ENCODE results near the gene COL27A1. TPM values are rescaled to one million over a fixed set of nuclear protein-coding genes. Genes with fewer than 3 reads are reported as not detected.

Gene COL27A1
- total RNA-seq, 2 experiments from 2014 or later: not detected

GRCh38 chr9:114263853-114264510, 108.6 kb downstream of the COL27A1 start:
- Histone ChIP-seq H3K9me2 (ENCODE audit: insufficient read depth, low read length) (no peaks in the 10 kb centered on the region), H3K36me3 (ENCODE audit: insufficient read depth, low read length) (no peaks in the 10 kb centered on the region), H3K4me1 (ENCODE audit: insufficient read depth, low read length, poor library complexity, severe bottlenecking) (no peaks in the 10 kb centered on the region), H4K20me1 (ENCODE audit: insufficient read depth, low read length) (no peaks in the 10 kb centered on the region), H2AFZ (ENCODE audit: low read length) (no peak overlapping the region), H3K4me2 (ENCODE audit: low read length) (no peak overlapping the region), H3K9me3 (ENCODE audit: low read length) (no peaks in the 10 kb centered on the region), H3K79me2 (ENCODE audit: insufficient read depth, low read depth, low read length) (no peaks in the 10 kb centered on the region), H3K4me3 (ENCODE audit: low read depth, low read length, poor library complexity, severe bottlenecking) (no peak overlapping the region), H3K27ac (ENCODE audit: low read depth, low read length, poor library complexity, severe bottlenecking) (no peak overlapping the region)
- no peak for TF ChIP-seq EZH2phosphoT487 (IDR thresholded peaks at IDR 0.05; ENCODE audit: borderline replicate concordance, low read depth, low read length)
- TF ChIP-seq, protein P1, sequence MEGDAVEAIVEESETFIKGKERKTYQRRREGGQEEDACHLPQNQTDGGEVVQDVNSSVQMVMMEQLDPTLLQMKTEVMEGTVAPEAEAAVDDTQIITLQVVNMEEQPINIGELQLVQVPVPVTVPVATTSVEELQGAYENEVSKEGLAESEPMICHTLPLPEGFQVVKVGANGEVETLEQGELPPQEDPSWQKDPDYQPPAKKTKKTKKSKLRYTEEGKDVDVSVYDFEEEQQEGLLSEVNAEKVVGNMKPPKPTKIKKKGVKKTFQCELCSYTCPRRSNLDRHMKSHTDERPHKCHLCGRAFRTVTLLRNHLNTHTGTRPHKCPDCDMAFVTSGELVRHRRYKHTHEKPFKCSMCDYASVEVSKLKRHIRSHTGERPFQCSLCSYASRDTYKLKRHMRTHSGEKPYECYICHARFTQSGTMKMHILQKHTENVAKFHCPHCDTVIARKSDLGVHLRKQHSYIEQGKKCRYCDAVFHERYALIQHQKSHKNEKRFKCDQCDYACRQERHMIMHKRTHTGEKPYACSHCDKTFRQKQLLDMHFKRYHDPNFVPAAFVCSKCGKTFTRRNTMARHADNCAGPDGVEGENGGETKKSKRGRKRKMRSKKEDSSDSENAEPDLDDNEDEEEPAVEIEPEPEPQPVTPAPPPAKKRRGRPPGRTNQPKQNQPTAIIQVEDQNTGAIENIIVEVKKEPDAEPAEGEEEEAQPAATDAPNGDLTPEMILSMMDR (conservative IDR thresholded peaks at IDR 0.05; ENCODE audit: low read length): 0 out of 2 replicates have a peak, but pooled peaks have one; percentile 23
- intact Hi-C loops (cut with micrococcal nuclease; ENCODE audit: unreplicated experiment): no loop called here
- CTCF ChIA-PET (ENCODE audit: unreplicated experiment): no interaction called here
- DNase-seq (ENCODE audit: low spot score): no peak
- POLR2A ChIA-PET: no interaction called here
- no TSS peak for BruUV-seq (replicated peaks)

- no TSS peak for BruUV-seq (replicated peaks)
- no peak overlapping the region for H3K4me3 ChIP-seq (ENCODE audit: low read depth, low read length, poor library complexity, severe bottlenecking)
- H3K79me2 ChIP-seq (ENCODE audit: insufficient read depth, low read depth, low read length): no peaks in the 10 kb centered on the region
- no peak overlapping the region for H2AFZ ChIP-seq (ENCODE audit: low read length)
- H3K4me1 ChIP-seq (ENCODE audit: insufficient read depth, low read length, poor library complexity, severe bottlenecking): no peaks in the 10 kb centered on the region
- no peak overlapping the region for H3K4me2 ChIP-seq (ENCODE audit: low read length)
- CTCF ChIA-PET (ENCODE audit: unreplicated experiment): no interaction called here
- no peaks in the 10 kb centered on the region for H3K9me2 ChIP-seq (ENCODE audit: insufficient read depth, low read length)
- no peaks in the 10 kb centered on the region for H3K9me3 ChIP-seq (ENCODE audit: low read length)
- H4K20me1 ChIP-seq (ENCODE audit: insufficient read depth, low read length): no peaks in the 10 kb centered on the region
- no peak overlapping the region for H3K27ac ChIP-seq (ENCODE audit: low read depth, low read length, poor library complexity, severe bottlenecking)
- TF ChIP-seq EZH2phosphoT487 (IDR thresholded peaks at IDR 0.05; ENCODE audit: borderline replicate concordance, low read depth, low read length): no peak
- TF ChIP-seq, protein P1 (conservative IDR thresholded peaks at IDR 0.05; ENCODE audit: low read length): no peak
- intact Hi-C loops (cut with micrococcal nuclease; ENCODE audit: unreplicated experiment): no loop called here
- no peak for DNase-seq (ENCODE audit: low spot score)
- no peaks in the 10 kb centered on the region for H3K36me3 ChIP-seq (ENCODE audit: insufficient read depth, low read length)
- POLR2A ChIA-PET: interaction anchor here (0.5 to 0.6 kb wide), 2 partner anchors 9 to 327 kb away, joined by 3 to 5 read pairs; no protein-coding TSS in a partner anchor
Measured at GRCh38 chr9:114264806-114265550, 109.6 kb downstream of the COL27A1 start.

GRCh38 chr9:114266969-114267368, 111.6 kb downstream of the COL27A1 start:
- CTCF ChIA-PET (ENCODE audit: unreplicated experiment): interaction anchor here (0.6 kb wide), 1 partner anchor 321 kb away, joined by 3 read pairs; the partner anchor contains the start of gene ATP6V1G1
- H3K36me3 ChIP-seq (ENCODE audit: insufficient read depth, low read length): no peaks in the 10 kb centered on the region
- no TSS peak for BruUV-seq (replicated peaks)

More at GRCh38 chr9:114266969-114267368, 111.6 kb downstream of the COL27A1 start:
- Histone ChIP-seq H3K4me1 (ENCODE audit: insufficient read depth, low read length, poor library complexity, severe bottlenecking) (no peaks in the 10 kb centered on the region), H3K4me2 (ENCODE audit: low read length) (no peak overlapping the region), H3K9me3 (ENCODE audit: low read length) (no peaks in the 10 kb centered on the region), H4K20me1 (ENCODE audit: insufficient read depth, low read length) (no peaks in the 10 kb centered on the region), H3K27ac (ENCODE audit: low read depth, low read length, poor library complexity, severe bottlenecking) (no peak overlapping the region), H3K79me2 (ENCODE audit: insufficient read depth, low read depth, low read length) (no peaks in the 10 kb centered on the region), H3K4me3 (ENCODE audit: low read depth, low read length, poor library complexity, severe bottlenecking) (no peak overlapping the region), H3K9me2 (ENCODE audit: insufficient read depth, low read length) (no peaks in the 10 kb centered on the region), H2AFZ (ENCODE audit: low read length) (no peak overlapping the region)
- TF ChIP-seq EZH2phosphoT487 (IDR thresholded peaks at IDR 0.05; ENCODE audit: borderline replicate concordance, low read depth, low read length): no peak
- TF ChIP-seq, protein P1 (conservative IDR thresholded peaks at IDR 0.05; ENCODE audit: low read length): no peak
- no peak for DNase-seq (ENCODE audit: low spot score)
- POLR2A ChIA-PET: no interaction called here
- intact Hi-C loops (cut with micrococcal nuclease; ENCODE audit: unreplicated experiment): no loop called here
